ENCODE results near the gene SLC45A2.

- TF ChIP-seq, protein P1, sequence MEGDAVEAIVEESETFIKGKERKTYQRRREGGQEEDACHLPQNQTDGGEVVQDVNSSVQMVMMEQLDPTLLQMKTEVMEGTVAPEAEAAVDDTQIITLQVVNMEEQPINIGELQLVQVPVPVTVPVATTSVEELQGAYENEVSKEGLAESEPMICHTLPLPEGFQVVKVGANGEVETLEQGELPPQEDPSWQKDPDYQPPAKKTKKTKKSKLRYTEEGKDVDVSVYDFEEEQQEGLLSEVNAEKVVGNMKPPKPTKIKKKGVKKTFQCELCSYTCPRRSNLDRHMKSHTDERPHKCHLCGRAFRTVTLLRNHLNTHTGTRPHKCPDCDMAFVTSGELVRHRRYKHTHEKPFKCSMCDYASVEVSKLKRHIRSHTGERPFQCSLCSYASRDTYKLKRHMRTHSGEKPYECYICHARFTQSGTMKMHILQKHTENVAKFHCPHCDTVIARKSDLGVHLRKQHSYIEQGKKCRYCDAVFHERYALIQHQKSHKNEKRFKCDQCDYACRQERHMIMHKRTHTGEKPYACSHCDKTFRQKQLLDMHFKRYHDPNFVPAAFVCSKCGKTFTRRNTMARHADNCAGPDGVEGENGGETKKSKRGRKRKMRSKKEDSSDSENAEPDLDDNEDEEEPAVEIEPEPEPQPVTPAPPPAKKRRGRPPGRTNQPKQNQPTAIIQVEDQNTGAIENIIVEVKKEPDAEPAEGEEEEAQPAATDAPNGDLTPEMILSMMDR (IDR thresholded peaks at IDR 0.05), result no peak
- TF ChIP-seq EZH2phosphoT487 (IDR thresholded peaks at IDR 0.05), result no peak
Observed at GRCh38 chr5:33964132-33964700, 20.3 kb downstream of the SLC45A2 start.
